Measurements from ENCODE around the gene ZMYM4.

DNA sequence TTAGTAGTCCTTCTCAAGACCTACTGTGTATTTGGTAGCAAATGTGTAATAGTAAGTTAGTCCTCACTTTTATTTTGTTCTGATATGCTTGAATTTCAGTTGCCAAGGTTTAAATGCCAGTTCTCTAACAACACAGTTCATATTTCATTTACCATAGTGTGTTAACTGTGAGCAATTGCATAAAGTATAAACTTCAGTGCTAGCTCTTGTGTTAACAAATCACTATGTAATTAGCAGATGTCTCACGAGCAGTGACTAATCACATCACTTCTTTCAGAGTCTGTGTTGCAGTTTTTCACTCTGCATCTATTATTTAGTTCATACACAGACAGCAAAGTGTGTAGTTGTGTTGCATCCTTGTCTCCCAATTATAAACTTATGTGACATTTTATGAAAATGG lies 47.8 kb downstream of the ZMYM4 start:
- TF ChIP-seq, protein P1, sequence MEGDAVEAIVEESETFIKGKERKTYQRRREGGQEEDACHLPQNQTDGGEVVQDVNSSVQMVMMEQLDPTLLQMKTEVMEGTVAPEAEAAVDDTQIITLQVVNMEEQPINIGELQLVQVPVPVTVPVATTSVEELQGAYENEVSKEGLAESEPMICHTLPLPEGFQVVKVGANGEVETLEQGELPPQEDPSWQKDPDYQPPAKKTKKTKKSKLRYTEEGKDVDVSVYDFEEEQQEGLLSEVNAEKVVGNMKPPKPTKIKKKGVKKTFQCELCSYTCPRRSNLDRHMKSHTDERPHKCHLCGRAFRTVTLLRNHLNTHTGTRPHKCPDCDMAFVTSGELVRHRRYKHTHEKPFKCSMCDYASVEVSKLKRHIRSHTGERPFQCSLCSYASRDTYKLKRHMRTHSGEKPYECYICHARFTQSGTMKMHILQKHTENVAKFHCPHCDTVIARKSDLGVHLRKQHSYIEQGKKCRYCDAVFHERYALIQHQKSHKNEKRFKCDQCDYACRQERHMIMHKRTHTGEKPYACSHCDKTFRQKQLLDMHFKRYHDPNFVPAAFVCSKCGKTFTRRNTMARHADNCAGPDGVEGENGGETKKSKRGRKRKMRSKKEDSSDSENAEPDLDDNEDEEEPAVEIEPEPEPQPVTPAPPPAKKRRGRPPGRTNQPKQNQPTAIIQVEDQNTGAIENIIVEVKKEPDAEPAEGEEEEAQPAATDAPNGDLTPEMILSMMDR (IDR thresholded peaks at IDR 0.05), result no peak
- TF ChIP-seq POLR2A (IDR thresholded peaks at IDR 0.05), result no peak
